HG02973 (cell line): ENCODE measurements around the gene NUTF2.
"Not testable (repeated sequence)": the region's sequence is repeated elsewhere in the genome, so short reads cannot be mapped to it uniquely, and the experiment has no call there.

Source experiments
- ATAC-seq: cut with Tn5 transposase; IDR thresholded peaks from one replicate; pipeline ENCODE4 v1.9.1; 2021; ENCODE audit warnings: moderate library complexity; ENCODE audit not compliant: unreplicated experiment

Gene NUTF2

GRCh38 chr16:67883146-67883871, 36.6 kb downstream of the NUTF2 start:
- ATAC-seq, result no peak

DNA sequence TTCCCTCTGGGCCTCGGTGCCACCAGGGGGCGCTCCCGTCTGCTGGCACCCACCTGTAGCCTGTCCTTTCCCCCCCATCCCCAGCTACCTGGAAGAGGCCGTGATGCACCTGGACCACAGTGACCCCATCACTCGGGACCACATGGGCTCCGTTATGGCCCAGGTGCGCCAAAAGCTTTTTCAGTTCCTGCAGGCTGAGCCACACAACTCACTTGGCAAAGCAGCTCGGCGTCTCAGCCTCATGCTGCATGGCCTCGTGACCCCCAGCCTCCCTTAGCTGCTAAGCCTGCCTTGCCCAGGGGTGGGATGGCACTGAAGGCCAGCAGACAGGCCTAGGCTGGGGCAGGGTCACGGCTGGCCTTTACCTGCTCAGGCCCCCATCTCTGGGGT, 37.1 kb downstream of the NUTF2 start:
- no peak for ATAC-seq

DNA sequence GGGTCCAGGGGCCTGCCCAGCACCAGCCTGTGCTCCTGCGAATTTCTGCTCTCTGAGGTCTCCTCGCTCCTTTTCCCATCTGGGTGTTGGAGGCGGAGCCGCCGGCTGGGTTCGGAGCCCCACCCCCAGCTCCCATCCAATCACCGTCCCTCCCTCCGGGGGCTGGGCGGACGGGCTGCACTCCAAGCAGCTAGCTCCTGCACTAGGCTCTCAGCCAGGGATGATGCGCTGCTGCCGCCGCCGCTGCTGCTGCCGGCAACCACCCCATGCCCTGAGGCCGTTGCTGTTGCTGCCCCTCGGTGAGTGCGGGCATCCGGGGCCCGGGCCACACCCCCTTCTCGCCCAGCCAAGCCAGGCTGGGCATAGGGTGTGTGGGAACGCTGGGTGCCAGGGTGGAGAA, 38.0 kb downstream of the NUTF2 start, which contains the start of gene NRN1L:
TSS of gene NRN1L (plus strand) at position 202 of the 400 bp plus-strand sequence. CDS start at position 221, 19 bp downstream.
- no peak for ATAC-seq

DNA sequence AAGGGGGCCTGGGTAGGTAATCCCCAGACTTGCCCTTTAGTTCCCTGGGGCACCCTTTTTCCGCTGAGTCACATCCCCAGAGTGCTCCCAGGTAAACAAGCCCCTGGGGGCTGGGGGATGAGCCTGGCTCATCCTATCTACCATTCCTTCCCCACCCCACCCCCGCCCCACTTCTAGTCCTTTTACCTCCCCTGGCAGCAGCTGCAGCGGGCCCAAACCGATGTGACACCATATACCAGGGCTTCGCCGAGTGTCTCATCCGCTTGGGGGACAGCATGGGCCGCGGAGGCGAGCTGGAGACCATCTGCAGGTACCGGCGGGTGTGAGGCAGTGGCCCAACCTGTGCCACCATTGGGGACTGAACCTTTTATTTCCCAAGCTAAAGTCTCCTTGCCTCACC, 38.8 kb downstream of the NUTF2 start:
- ATAC-seq, result no peak

DNA sequence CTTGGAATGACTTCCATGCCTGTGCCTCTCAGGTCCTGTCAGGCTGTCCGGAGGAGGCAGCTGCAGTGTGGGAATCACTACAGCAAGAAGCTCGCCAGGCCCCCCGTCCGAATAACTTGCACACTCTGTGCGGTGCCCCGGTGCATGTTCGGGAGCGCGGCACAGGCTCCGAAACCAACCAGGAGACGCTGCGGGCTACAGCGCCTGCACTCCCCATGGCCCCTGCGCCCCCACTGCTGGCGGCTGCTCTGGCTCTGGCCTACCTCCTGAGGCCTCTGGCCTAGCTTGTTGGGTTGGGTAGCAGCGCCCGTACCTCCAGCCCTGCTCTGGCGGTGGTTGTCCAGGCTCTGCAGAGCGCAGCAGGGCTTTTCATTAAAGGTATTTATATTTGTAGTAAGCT, 39.2 kb downstream of the NUTF2 start:
- no peak for ATAC-seq

DNA sequence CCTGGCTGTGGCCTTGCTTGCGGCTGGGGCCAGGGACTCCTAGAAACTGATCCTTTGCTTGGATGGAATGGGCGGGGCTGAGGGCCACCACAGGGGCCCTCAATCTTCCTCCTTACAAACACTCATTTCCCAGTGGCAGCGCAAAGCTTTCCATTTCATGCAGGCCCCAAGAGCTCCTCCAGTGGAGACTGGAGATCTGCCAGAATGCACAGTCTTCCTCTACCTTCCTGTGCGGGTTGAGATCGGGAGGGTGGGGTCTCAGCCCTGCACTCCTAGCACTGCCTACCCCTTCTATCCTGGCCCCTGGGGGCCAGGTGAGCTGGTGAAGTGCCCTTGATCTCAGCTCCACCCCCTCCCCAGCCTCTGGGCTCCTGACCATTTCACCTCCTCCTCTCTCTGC, 39.7 kb downstream of the NUTF2 start:
- ATAC-seq, result no peak

- ATAC-seq, result no peak
Measured at GRCh38 chr16:67888331-67888730, 41.6 kb downstream of the NUTF2 start.

DNA sequence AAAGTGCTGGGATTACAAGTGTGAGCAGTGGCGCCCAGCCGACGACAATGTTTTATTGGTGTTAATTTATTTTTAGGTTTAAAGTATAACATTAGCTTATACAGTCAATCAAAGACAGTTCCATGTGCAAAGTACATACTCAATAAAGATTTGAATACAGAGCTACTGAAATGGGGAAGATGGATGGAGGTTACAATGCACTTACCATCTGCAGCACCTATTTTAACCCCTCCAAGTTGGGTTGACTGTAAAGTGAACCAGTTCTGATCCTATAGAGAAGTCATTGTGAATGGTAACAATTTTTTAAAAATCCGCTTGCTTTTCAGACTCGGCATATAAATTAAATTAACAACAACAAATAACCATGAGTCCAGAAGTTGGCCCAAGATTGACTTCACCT, 45.6 kb downstream of the NUTF2 start:
- no peak for ATAC-seq

GRCh38 chr16:67892899-67893742, 46.4 kb downstream of the NUTF2 start, which contains the start of gene PSKH1:
Gene PSKH1, plus strand, starts transcription at chr16:67893254. Its CDS starts 15,496 bp downstream, at chr16:67908750.
- ATAC-seq, result peak; percentile 86

- ATAC-seq, result no peak
Measured at GRCh38 chr16:67893743-67894399, 47.1 kb downstream of the NUTF2 start.

DNA sequence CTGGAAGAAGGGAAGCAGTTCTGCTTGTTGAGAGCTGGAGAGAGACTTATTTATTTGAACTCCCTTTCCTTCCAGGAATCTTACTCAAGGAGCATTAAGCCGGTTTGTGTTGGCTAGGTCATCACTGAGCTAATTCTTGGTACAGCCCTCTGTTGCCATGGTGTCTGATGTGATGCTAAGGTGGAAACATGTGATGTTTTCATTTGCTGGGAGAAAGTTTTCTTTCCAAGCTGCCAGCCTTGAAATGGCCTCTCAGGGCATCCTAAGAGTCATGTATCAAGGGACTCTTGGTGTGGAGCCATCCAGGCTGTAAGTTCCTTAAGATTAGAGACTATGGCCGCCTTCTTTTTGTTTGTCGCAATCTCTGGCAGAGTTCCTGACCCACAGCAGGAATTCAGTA, 50.5 kb downstream of the NUTF2 start:
- no peak for ATAC-seq

DNA sequence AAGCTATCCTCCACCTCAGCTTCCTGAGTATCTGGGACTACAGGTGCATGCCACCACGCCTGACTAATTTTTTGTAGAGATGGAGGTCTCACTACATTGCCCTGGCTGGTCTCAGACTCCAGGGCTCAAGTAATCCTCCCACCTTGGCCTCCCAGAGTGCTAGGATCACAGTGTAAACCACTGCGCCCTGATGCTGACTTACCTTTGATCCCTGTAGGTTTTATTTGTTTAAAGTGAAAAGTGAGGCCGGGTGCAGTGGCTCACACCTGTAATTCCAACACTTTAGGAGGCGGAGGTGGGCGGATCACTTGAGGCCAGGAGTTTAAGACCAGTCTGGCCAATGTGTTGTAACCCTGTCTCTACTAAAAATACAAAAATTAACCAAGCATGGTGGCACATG, 55.0 kb downstream of the NUTF2 start:
- no peak for ATAC-seq

- ATAC-seq, result no peak
Measured at GRCh38 chr16:67902831-67903230, 56.1 kb downstream of the NUTF2 start.

- no peak for ATAC-seq
Measured at GRCh38 chr16:67907397-67908180, 60.9 kb downstream of the NUTF2 start.

- no peak for ATAC-seq
Measured at GRCh38 chr16:67909056-67909742, 62.5 kb downstream of the NUTF2 start.

- ATAC-seq, result no peak
Measured at GRCh38 chr16:67910158-67910557, 63.4 kb downstream of the NUTF2 start.

GRCh38 chr16:67914758-67915495, 68.2 kb downstream of the NUTF2 start:
- no peak for ATAC-seq

DNA sequence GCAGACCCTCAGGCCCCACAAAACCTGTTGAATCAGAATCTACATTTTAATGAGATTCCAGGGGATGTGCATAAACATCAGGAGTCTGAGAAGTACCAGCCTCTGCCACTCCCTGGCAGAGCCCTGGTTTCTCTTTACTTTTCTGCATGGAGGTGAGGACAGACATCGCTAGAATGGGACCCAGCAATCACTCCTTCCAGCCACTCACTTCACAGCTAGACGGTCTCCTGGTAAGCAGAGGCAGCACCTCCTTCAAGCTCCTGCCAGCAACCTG, 68.7 kb downstream of the NUTF2 start:
- ATAC-seq, result not testable (repeated sequence)

DNA sequence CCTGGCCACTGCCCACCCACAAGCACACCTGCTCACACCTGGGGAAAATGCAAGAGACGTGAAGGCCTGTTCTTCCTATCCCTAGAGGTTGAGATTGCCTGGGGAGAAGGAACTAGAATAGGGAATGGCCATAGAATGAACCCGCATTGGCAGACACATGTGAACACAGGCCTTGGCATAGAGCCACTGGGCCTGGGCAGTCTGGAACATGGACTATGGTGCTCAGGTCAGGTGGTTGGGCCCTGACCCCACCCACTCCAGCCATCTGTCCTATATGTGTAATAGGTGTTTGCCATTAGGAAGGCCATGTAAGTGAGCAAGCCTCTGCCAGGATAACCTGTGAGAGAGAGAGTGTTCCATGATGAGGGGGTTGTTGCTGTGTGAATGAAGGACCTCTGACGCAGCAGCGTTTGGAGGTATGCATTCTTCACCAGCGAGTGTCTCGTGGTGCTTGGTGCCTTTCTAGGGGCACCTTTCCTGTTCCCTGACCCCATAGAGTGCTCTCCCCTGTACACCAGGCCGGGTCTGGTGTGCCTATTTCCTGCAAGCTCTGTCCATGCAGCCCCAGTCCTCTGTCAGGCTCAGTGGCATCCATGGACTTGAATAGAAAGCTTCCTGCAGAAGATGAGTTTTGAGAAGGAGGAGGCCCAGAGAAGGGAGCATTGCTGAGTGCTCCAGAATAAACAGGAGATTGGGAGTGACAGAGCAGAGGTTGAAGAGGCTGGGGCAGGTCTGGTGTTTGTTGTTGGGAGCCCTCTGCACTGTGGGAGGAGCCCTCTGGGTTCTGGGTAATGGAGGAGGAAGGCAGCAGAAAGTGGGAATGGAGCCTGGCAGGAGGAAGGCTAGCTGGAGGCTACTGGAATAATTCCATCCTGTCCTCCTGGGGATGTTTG, 69.3 kb downstream of the NUTF2 start:
- ATAC-seq, result no peak
